Fibroblast of skin of right quadriceps (primary cell): ENCODE results near the gene VSTM2B.
A peak's percentile ranks its signal among the peaks of the same experiment; 100 is the strongest.

ENCODE experiments used
- DNase-seq: peaks from one replicate; pipeline ENCODE4 v3.0.0-alpha.2; 2013

VSTM2B gene

GRCh38 chr19:29516821-29517395 lies 8.9 kb upstream of the VSTM2B start:
- DNase-seq = no peak

- no peak for DNase-seq
These were observed 8.4 kb upstream of the VSTM2B start for GRCh38 chr19:29517412-29517811.

GRCh38 chr19:29517946-29518345 lies 7.8 kb upstream of the VSTM2B start:
- DNase-seq = no peak

GRCh38 chr19:29519146-29519545 lies 6.6 kb upstream of the VSTM2B start:
- no peak for DNase-seq

- no peak for DNase-seq
These were observed 5.9 kb upstream of the VSTM2B start for GRCh38 chr19:29519931-29520330.

- DNase-seq = no peak
These were observed 5.4 kb upstream of the VSTM2B start for GRCh38 chr19:29520390-29520789.

GRCh38 chr19:29521291-29522075 lies 4.3 kb upstream of the VSTM2B start:
- no peak for DNase-seq

GRCh38 chr19:29523568-29523967 lies 2.2 kb upstream of the VSTM2B start:
- no peak for DNase-seq

- no peak for DNase-seq
These were observed 1.4 kb upstream of the VSTM2B start for GRCh38 chr19:29524201-29524911.

GRCh38 chr19:29524912-29525831 lies 622 bp upstream of the VSTM2B start:
- no peak for DNase-seq

GRCh38 chr19:29526730-29527499 lies 1.1 kb downstream of the VSTM2B start:
- DNase-seq = no peak

- DNase-seq = no peak
These were observed 1.9 kb downstream of the VSTM2B start for GRCh38 chr19:29527500-29528328.

GRCh38 chr19:29528350-29528945 lies 2.7 kb downstream of the VSTM2B start:
- DNase-seq = peak; percentile 63

- DNase-seq = no peak
These were observed 3.3 kb downstream of the VSTM2B start for GRCh38 chr19:29528946-29529645.

- no peak for DNase-seq
These were observed 4.1 kb downstream of the VSTM2B start for GRCh38 chr19:29529646-29530539.

- DNase-seq = no peak
These were observed 5.0 kb downstream of the VSTM2B start for GRCh38 chr19:29530540-29531457.

GRCh38 chr19:29531458-29532025 lies 5.7 kb downstream of the VSTM2B start:
- no peak for DNase-seq

GRCh38 chr19:29532097-29532496 lies 6.3 kb downstream of the VSTM2B start:
- no peak for DNase-seq
